AG04450 (cell line): ENCODE data around the gene C10orf53. TPM values are rescaled to one million over a fixed set of nuclear protein-coding genes. Genes with fewer than 3 reads are reported as not detected.

Experiments used
- CTCF ChIA-PET: fragments of 300-600, 350-600 bp; formaldehyde crosslinking; extraction: SDS; loops from one replicate; lab custom pipeline; 2022; ENCODE audit warnings: antibody characterized with exemption, inconsistent platforms; lab: Charles Lee
- POLR2A ChIA-PET: fragments of 350-600 bp; formaldehyde crosslinking; extraction: SDS; loops from one replicate; lab custom pipeline; 2021; ENCODE audit warnings: antibody characterized with exemption, inconsistent platforms; lab: Yijun Ruan, JAX
- DNase-seq: peaks from one replicate; pipeline ENCODE4 v3.0.0-alpha.2; 2011; ENCODE audit warnings: low read depth, low spot score
- H3K27ac ChIP-seq: one replicate; pipeline ENCODE4 v1.5.1; 2012; ENCODE audit warnings: low read depth, low read length, control low read depth
- H3K27me3 ChIP-seq: one replicate; pipeline ENCODE4 v1.6.0; 2012; ENCODE audit warnings: low read length; ENCODE audit not compliant: control insufficient read depth, insufficient read depth
- H3K4me3 ChIP-seq: 2 replicates; pipeline ENCODE4 v1.5.1; 2011; ENCODE audit warnings: mild to moderate bottlenecking, low read depth, low read length, control low read depth
- H3K9me3 ChIP-seq: 2 replicates; pipeline ENCODE4 v1.5.1; 2012; ENCODE audit warnings: low read length; ENCODE audit not compliant: control insufficient read depth, insufficient read depth
- polyA plus RNA-seq: library from polyadenylated mRNA; depleted of rRNA; stranded (reverse); fragments of >200 nt; gene quantifications from 2 replicates; pipeline ENCODE4 v1.2.3, GENCODE V29; 2011
- TF ChIP-seq, protein P1 (sequence below): IDR thresholded peaks from 2 replicates; pipeline ENCODE4 v1.5.1; 2011; ENCODE audit warnings: low read depth, low read length, control low read depth, inconsistent platforms

The C10orf53 gene
- polyA plus RNA-seq, 1 experiment = not detected

DNA sequence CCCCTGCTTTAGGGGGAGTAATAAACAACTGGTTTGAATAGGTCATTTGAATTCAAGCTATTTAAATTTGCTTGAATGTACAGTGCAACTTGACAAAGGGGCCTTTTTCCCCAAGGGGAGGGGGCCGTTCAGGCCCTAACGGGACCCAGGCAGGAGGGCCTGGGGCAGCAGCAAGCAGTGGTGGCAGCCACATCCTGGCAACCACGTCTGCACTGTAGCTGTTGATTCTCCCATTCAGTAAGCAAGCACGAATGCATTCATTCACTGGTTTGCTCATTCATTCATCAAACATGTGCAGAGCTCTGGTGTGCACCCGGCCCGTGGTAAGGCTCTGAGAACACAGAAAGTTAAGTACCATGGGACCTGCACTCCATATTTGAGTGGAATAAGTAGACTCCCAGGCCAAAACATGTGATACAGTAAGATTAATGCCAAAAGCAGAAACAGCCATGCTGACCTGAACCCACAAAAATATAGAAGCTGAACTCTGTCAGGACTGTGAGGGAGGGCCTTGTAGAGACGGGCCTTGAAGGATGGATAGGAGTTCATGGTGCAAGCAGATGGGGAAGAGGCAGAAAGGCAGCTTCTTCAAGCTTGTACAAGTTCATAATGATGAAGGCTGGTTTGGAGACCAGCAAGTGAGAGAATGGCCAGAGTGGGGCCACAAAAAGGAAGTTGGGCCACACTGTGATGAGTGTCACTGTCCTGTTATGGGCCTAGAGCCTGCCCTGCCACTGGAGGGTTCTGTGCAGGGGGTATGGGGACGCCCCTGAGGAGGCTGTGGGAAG is 29.3 kb upstream of the C10orf53 start:
- ChIA-PET CTCF (no interaction called here), POLR2A (no interaction called here)
- no peak for DNase-seq
- H3K9me3 ChIP-seq = no peaks in the 10 kb centered on the region; the same call in 1 of the 2 replicates
- TF ChIP-seq, protein P1, sequence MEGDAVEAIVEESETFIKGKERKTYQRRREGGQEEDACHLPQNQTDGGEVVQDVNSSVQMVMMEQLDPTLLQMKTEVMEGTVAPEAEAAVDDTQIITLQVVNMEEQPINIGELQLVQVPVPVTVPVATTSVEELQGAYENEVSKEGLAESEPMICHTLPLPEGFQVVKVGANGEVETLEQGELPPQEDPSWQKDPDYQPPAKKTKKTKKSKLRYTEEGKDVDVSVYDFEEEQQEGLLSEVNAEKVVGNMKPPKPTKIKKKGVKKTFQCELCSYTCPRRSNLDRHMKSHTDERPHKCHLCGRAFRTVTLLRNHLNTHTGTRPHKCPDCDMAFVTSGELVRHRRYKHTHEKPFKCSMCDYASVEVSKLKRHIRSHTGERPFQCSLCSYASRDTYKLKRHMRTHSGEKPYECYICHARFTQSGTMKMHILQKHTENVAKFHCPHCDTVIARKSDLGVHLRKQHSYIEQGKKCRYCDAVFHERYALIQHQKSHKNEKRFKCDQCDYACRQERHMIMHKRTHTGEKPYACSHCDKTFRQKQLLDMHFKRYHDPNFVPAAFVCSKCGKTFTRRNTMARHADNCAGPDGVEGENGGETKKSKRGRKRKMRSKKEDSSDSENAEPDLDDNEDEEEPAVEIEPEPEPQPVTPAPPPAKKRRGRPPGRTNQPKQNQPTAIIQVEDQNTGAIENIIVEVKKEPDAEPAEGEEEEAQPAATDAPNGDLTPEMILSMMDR = no peak
- H3K27me3 ChIP-seq = peaks cover 2% of the 10 kb centered on the region
- no peak overlapping the region for H3K4me3 ChIP-seq
- no peak overlapping the region for H3K27ac ChIP-seq

DNA sequence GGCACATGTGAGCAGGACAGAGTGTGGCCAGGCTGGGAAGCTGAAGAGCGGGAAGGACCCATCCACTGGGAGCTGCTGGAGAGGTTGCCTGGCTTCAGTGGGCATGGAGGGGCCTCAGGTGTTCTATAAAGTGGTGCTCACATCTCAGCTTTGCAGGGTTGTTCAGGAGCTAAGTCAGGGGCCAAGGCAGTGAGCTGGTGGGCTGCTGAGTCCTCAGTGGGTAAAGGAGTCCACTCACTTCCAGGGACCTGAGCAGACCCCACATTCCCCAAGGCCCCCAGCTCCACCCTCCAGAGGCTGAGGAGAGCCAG is 28.8 kb upstream of the C10orf53 start:
- TF ChIP-seq, protein P1 = no peak
- no peak overlapping the region for H3K4me3 ChIP-seq
- no peaks in the 10 kb centered on the region; the same call in 1 of the 2 replicates for H3K9me3 ChIP-seq
- DNase-seq = no peak
- H3K27ac ChIP-seq = no peak overlapping the region
- CTCF ChIA-PET = no interaction called here
- POLR2A ChIA-PET = no interaction called here
- H3K27me3 ChIP-seq = peaks cover 2% of the 10 kb centered on the region

DNA sequence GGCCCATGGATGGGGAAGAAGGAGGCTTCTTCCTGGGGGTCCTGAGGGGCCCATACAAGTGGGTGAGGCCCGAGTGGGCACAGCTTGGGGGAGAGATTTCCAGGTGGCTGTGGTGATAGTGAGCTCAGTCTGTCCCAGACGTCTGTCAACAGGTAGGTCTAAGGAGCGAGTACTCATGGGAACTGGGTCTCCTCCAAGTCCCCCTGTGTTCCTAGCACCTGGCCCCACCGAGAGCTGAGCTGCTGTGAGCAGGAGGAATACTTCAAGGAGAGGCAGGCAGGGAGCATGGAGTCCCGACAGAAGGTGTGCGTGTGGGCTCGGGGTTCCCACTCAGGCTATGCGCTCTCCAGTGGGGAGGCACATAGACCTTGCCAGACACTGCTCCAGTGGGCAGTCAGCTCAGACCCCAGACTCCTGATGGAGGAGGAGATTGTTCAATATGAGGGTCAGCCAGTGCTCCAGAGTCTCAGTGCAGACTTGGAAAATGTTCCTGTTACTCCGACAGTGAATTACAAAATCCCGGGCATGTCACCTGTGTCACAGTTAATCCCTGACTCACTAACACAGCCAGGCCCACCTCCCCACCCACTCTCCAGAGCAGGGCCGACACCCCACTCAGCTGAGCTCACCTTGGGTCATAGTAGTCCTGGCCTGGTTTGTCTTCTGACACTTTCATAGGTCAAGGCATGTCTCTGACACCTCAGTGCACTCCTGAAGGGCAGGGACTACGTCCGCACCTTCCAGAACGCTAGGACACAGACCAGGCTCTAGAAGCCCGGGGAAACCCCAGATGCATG is 28.2 kb upstream of the C10orf53 start:
- no peak overlapping the region for H3K4me3 ChIP-seq
- H3K27me3 ChIP-seq = peaks cover 2% of the 10 kb centered on the region
- TF ChIP-seq, protein P1 = no peak
- POLR2A ChIA-PET = no interaction called here
- CTCF ChIA-PET = no interaction called here
- no peak for DNase-seq
- H3K27ac ChIP-seq = no peak overlapping the region
- H3K9me3 ChIP-seq = no peaks in the 10 kb centered on the region; the same call in 1 of the 2 replicates

DNA sequence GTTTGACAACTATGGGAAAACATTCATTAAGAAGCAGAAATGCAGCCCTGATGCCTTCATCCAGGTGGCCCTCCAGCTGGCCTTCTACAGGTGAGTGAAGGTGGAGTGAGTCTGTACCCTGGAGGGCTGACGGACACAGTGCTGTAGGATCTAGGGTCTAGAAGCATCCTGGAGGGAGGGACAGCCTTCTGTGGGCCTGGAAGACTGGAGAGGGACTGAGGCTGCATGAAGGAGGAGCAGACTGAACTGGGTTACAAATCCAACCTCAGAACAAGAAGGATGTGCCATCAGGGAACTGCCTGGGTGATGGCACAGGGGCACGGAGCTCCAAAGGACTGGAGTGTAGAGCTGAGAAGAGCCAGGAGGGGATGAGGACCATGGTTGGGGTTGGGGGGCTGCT is 27.5 kb upstream of the C10orf53 start:
- H3K4me3 ChIP-seq = no peak overlapping the region
- TF ChIP-seq, protein P1 = no peak
- ChIA-PET CTCF (no interaction called here), POLR2A (no interaction called here)
- H3K27me3 ChIP-seq = peaks cover 2% of the 10 kb centered on the region
- no peaks in the 10 kb centered on the region for H3K9me3 ChIP-seq
- no peak overlapping the region for H3K27ac ChIP-seq
- DNase-seq = no peak
